Measurements from ENCODE around the gene ABHD17B.
"Not testable (repeated sequence)": the region's sequence is repeated elsewhere in the genome, so short reads cannot be mapped to it uniquely, and the experiment has no call there.

DNA sequence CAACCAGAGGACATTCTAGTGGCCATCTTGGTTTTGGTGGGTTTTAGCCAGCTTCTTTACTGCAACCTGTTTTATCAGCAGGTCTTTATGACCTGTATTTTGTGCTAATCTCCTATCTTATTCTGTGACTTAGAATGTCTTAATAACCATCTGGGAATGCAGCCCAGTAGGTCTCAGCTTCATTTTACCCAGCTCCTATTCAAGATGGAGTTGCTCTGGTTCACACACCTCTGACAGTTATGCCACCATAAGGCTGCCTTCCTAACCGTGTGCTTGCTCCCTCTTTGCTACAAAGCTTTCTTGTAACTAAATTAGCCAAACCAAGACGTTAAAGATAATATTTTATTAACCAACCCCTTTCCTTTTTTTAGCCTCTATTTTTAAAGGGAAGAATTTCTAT is 43.7 kb upstream of the ABHD17B start:
- not testable (repeated sequence) for TF ChIP-seq CTCF, POLR2A (IDR thresholded peaks at IDR 0.05)
